H1 (cell line): ENCODE results near the gene P2RY14. TPM values are rescaled to one million over a fixed set of nuclear protein-coding genes. Genes with fewer than 3 reads are reported as not detected.
A peak's percentile ranks its signal among the peaks of the same experiment; 100 is the strongest.

Experiments used
- CTBP2 ChIP-seq: IDR thresholded peaks from 2 replicates; pipeline ENCODE4 v1.7.0; 2011; ENCODE audit warnings: borderline replicate concordance, mild to moderate bottlenecking, moderate library complexity, mixed read lengths, low read length; ENCODE audit not compliant: insufficient read depth, insufficient read length
- GTF2F1 ChIP-seq: IDR thresholded peaks from 2 replicates; pipeline ENCODE4 v1.6.1; 2012; ENCODE audit warnings: low read depth, low read length, improper control_type of control experiment, borderline replicate concordance
- HDAC6 ChIP-seq: IDR thresholded peaks from one replicate; pipeline ENCODE4 v1.7.1; 2012; ENCODE audit warnings: low read depth, mild to moderate bottlenecking, inconsistent platforms, low read length, moderate library complexity
- KDM1A ChIP-seq: fragments of 200-600, 300-600 bp; sonication (generic); IDR thresholded peaks from 2 replicates; pipeline ENCODE4 v1.7.1; 2016; ENCODE audit warnings: mild to moderate bottlenecking, low read length, borderline replicate concordance
- RBBP5 ChIP-seq: IDR thresholded peaks from 2 replicates; pipeline ENCODE4 v1.7.1; 2012; ENCODE audit warnings: low read depth, mild to moderate bottlenecking, inconsistent platforms, low read length, moderate library complexity, borderline replicate concordance
- RXRA ChIP-seq: IDR thresholded peaks from 2 replicates; pipeline ENCODE4 v1.6.1; 2011; ENCODE audit warnings: low read depth, mild to moderate bottlenecking, low read length, moderate library complexity; ENCODE audit not compliant: insufficient read depth
- SRF ChIP-seq: IDR thresholded peaks from 2 replicates; pipeline ENCODE4 v1.6.1; 2011; ENCODE audit warnings: mild to moderate bottlenecking, low read depth, low read length, moderate library complexity
- TAF7 ChIP-seq: optimal IDR thresholded peaks from 2 replicates; pipeline ENCODE3; 2011; ENCODE audit warnings: low read depth, mild to moderate bottlenecking, inconsistent platforms, low read length, moderate library complexity, borderline replicate concordance
- polyA plus RNA-seq, 7 experiments: library from polyadenylated mRNA; depleted of rRNA in 3 of 7; stranded (reverse) in 5 of 7; unstranded in 2 of 7; fragments of >200 nt in 5 of 7; fragments of 200-250 nt in 2 of 7; gene quantifications; 1 replicate in 5 of 7; 2 replicates in 1 of 7; 4 replicates in 1 of 7; pipeline versions ENCODE4 v1.2.1 to v1.2.3, GENCODE V29; 2011 to 2013; ENCODE audit warnings: missing spikeins in 2 of 7, mixed read lengths in 2 of 7
- total RNA-seq: library from RNA; stranded (reverse); fragmentation: NEBNext Ultra II Directional; extraction: Animal tissue kit (Norgen Biotek cat#: 25700); gene quantifications from 2 replicates; pipeline ENCODE4 v1.2.1, GENCODE V29; 2021
- TF ChIP-seq, protein P1 (sequence below): fragments of 300-600 bp; sonication (generic); IDR thresholded peaks from 2 replicates; pipeline ENCODE4 v1.7.1; 2012; ENCODE audit warnings: low read length, moderate library complexity, mild to moderate bottlenecking, inconsistent platforms; ENCODE audit not compliant: insufficient replicate concordance

The P2RY14 gene
- total and polyA plus RNA-seq, 2 of the 8 experiments (the other 6 are each of a cell fraction or from before 2014, with no cell fraction given) = not detected

DNA sequence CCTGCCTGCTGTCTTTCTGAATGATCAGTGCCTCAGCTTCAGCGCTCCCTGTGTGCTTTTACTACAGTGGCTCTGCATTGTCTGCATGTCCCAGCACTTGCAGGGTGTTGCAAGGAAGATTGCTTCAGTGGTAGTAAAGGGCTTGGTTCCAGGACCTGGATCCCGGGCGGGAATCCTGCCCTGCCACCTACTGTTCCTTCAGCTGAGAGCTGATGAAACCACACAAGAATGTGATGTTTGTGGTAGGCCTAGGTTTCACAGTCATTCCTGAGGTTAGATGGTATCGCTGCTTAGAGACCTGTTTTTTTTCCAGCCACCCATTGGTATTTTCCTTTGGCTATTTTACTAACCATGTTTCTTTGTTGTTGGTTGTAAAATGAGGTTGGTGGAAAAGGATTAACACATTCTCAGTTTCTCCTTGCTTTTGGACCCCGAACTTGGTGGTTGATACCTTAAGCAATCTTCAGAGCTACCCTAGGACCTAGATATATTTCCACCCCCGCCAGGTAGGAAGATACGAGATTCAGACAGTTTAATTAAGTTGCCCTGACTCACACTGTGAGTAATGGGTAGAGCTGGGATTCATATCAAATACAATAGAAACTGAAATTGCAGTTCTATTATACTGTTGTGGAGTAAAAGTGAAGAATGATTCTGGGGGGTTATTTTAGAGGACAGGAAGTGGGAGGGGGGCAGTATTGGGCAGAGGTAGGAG, 26.9 kb upstream of the P2RY14 start (continued):
- TF ChIP-seq RBBP5 (no peak), TAF7 (no peak), GTF2F1 (no peak), HDAC6 (no peak), RXRA (0 out of 2 replicates have a peak, but pooled peaks have one; percentile 78), SRF (no peak), CTBP2 (peak; percentile 53), KDM1A (no peak)
- TF ChIP-seq, protein P1, sequence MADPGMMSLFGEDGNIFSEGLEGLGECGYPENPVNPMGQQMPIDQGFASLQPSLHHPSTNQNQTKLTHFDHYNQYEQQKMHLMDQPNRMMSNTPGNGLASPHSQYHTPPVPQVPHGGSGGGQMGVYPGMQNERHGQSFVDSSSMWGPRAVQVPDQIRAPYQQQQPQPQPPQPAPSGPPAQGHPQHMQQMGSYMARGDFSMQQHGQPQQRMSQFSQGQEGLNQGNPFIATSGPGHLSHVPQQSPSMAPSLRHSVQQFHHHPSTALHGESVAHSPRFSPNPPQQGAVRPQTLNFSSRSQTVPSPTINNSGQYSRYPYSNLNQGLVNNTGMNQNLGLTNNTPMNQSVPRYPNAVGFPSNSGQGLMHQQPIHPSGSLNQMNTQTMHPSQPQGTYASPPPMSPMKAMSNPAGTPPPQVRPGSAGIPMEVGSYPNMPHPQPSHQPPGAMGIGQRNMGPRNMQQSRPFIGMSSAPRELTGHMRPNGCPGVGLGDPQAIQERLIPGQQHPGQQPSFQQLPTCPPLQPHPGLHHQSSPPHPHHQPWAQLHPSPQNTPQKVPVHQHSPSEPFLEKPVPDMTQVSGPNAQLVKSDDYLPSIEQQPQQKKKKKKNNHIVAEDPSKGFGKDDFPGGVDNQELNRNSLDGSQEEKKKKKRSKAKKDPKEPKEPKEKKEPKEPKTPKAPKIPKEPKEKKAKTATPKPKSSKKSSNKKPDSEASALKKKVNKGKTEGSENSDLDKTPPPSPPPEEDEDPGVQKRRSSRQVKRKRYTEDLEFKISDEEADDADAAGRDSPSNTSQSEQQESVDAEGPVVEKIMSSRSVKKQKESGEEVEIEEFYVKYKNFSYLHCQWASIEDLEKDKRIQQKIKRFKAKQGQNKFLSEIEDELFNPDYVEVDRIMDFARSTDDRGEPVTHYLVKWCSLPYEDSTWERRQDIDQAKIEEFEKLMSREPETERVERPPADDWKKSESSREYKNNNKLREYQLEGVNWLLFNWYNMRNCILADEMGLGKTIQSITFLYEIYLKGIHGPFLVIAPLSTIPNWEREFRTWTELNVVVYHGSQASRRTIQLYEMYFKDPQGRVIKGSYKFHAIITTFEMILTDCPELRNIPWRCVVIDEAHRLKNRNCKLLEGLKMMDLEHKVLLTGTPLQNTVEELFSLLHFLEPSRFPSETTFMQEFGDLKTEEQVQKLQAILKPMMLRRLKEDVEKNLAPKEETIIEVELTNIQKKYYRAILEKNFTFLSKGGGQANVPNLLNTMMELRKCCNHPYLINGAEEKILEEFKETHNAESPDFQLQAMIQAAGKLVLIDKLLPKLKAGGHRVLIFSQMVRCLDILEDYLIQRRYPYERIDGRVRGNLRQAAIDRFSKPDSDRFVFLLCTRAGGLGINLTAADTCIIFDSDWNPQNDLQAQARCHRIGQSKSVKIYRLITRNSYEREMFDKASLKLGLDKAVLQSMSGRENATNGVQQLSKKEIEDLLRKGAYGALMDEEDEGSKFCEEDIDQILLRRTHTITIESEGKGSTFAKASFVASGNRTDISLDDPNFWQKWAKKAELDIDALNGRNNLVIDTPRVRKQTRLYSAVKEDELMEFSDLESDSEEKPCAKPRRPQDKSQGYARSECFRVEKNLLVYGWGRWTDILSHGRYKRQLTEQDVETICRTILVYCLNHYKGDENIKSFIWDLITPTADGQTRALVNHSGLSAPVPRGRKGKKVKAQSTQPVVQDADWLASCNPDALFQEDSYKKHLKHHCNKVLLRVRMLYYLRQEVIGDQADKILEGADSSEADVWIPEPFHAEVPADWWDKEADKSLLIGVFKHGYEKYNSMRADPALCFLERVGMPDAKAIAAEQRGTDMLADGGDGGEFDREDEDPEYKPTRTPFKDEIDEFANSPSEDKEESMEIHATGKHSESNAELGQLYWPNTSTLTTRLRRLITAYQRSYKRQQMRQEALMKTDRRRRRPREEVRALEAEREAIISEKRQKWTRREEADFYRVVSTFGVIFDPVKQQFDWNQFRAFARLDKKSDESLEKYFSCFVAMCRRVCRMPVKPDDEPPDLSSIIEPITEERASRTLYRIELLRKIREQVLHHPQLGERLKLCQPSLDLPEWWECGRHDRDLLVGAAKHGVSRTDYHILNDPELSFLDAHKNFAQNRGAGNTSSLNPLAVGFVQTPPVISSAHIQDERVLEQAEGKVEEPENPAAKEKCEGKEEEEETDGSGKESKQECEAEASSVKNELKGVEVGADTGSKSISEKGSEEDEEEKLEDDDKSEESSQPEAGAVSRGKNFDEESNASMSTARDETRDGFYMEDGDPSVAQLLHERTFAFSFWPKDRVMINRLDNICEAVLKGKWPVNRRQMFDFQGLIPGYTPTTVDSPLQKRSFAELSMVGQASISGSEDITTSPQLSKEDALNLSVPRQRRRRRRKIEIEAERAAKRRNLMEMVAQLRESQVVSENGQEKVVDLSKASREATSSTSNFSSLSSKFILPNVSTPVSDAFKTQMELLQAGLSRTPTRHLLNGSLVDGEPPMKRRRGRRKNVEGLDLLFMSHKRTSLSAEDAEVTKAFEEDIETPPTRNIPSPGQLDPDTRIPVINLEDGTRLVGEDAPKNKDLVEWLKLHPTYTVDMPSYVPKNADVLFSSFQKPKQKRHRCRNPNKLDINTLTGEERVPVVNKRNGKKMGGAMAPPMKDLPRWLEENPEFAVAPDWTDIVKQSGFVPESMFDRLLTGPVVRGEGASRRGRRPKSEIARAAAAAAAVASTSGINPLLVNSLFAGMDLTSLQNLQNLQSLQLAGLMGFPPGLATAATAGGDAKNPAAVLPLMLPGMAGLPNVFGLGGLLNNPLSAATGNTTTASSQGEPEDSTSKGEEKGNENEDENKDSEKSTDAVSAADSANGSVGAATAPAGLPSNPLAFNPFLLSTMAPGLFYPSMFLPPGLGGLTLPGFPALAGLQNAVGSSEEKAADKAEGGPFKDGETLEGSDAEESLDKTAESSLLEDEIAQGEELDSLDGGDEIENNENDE = peak; percentile 70
